ENCODE results near the gene SMYD3. TPM values are rescaled to one million over a fixed set of nuclear protein-coding genes. Genes with fewer than 3 reads are reported as not detected.

The SMYD3 gene
- total and polyA plus RNA-seq, 9 of the 15 experiments (the other 6 are each of a cell fraction or from before 2014, with no cell fraction given): 128 to 440 (median 197) TPM

DNA sequence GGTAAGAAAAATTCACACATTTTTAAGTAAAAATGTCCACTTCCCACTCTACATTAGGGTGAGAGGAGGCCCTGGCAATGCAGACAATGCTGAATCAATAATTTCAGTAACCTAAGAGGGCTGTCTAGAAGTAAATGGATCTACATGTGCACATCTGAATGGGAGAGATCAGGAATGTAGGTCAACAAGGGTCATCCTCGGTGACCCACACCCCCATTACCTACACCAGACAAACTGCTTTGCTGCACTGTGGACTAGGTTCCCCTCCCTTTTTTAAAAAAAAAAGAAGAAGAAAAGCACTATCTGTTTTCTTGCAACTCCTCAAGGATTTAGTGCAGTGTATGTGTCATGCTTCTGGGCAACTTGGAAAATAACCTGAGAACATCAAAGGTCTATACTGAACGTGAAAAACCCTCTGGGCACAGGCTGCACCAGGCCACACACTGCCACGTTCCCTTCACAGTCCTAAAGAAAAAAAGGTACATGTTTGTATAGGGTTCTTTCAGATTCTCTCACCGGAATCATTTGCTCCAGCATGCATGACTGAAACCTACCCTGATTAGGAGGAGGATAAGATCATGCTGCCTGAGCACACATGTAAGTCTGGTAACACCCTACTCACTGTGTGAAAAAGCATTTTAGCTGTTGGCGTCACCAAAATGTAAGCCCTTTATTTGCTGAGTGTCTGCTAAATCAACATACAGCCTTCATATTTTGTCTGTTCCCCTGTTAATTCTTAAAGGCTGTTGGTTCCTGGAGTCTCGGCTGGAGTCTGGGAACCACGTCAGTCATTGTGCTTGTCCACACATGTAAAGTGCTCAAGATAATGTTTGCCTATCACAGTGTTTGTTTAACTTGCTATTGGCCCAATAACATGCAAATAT is 341.0 kb downstream of the SMYD3 start (continued):
- 0 out of 2 replicates have a peak, but pooled peaks have one; percentile 27 for TF ChIP-seq ZNF41 (CRISPR knock-in tag; conservative IDR thresholded peaks at IDR 0.05)
- TF ChIP-seq SAP30 (IDR thresholded peaks at IDR 0.05; ENCODE audit: borderline replicate concordance, insufficient read depth, low read depth, low read length, poor library complexity, severe bottlenecking): no peak
- no peak for TF ChIP-seq TCF7 (IDR thresholded peaks at IDR 0.05; ENCODE audit: borderline replicate concordance)
- TF ChIP-seq NKRF (IDR thresholded peaks at IDR 0.05; ENCODE audit: borderline replicate concordance): no peak
- no peak for TF ChIP-seq ZNF277 (CRISPR knock-in tag; IDR thresholded peaks at IDR 0.05; ENCODE audit: borderline replicate concordance)
- TF ChIP-seq RBM34 (IDR thresholded peaks at IDR 0.05; ENCODE audit: borderline replicate concordance, insufficient read depth, low read length): no peak
- no peak for TF ChIP-seq ZNF165 (CRISPR knock-in tag; IDR thresholded peaks at IDR 0.05; ENCODE audit: borderline replicate concordance)
- no peak for TF ChIP-seq NEUROD1 (IDR thresholded peaks at IDR 0.05; ENCODE audit: borderline replicate concordance, low read depth, low read length, partially characterized antibody)
- no peak for TF ChIP-seq JUNB (CRISPR knock-in tag; conservative IDR thresholded peaks at IDR 0.05)
- TF ChIP-seq KAT2B (IDR thresholded peaks at IDR 0.05; ENCODE audit: low read depth, low read length): no peak
- TF ChIP-seq HNRNPL (IDR thresholded peaks at IDR 0.05; ENCODE audit: low read depth, low read length): no peak
- peak; percentile 19 for TF ChIP-seq RBBP5 (IDR thresholded peaks at IDR 0.05; ENCODE audit: borderline replicate concordance, insufficient read depth, low read length, poor library complexity, severe bottlenecking)
- TF ChIP-seq ZNF583 (CRISPR knock-in tag; IDR thresholded peaks at IDR 0.05): 0 out of 2 replicates have a peak, but pooled peaks have one; percentile 36
- 0 out of 2 replicates have a peak, but pooled peaks have one; percentile 16 for TF ChIP-seq KLF1 (tag; IDR thresholded peaks at IDR 0.05)
- no peak for TF ChIP-seq BMI1 (IDR thresholded peaks at IDR 0.05; ENCODE audit: low read length)
- TF ChIP-seq, protein P1, sequence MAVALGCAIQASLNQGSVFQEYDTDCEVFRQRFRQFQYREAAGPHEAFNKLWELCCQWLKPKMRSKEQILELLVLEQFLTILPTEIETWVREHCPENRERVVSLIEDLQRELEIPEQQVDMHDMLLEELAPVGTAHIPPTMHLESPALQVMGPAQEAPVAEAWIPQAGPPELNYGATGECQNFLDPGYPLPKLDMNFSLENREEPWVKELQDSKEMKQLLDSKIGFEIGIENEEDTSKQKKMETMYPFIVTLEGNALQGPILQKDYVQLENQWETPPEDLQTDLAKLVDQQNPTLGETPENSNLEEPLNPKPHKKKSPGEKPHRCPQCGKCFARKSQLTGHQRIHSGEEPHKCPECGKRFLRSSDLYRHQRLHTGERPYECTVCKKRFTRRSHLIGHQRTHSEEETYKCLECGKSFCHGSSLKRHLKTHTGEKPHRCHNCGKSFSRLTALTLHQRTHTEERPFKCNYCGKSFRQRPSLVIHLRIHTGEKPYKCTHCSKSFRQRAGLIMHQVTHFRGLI (CRISPR knock-in tag; IDR thresholded peaks at IDR 0.05): no peak
- no peak for TF ChIP-seq ZNF253 (CRISPR knock-in tag; conservative IDR thresholded peaks at IDR 0.05)
- TF ChIP-seq E2F8 (IDR thresholded peaks at IDR 0.05; ENCODE audit: low read depth, partially characterized antibody): no peak
- no peak for TF ChIP-seq SLC30A9 (CRISPR knock-in tag; IDR thresholded peaks at IDR 0.05)

Measured in K562 (cell line).